D721Med (cell line): ENCODE results near the gene ZNF410.
"Not testable (repeated sequence)": the region's sequence is repeated elsewhere in the genome, so short reads cannot be mapped to it uniquely, and the experiment has no call there.

Experiments
- DNase-seq: peaks from one replicate; pipeline ENCODE4 v3.0.0; 2011; ENCODE audit warnings: low spot score; ENCODE audit not compliant: insufficient read length
- FAIRE-seq: peaks from 2 replicates; lab custom pipeline; 2011; peaks lifted over from hg19 to GRCh38; lab: Jason Lieb, UNC
- TF ChIP-seq, protein P1 (sequence below): IDR thresholded peaks from 2 replicates; pipeline ENCODE4 v1.5.1; 2012; ENCODE audit warnings: mild to moderate bottlenecking, control low read depth; ENCODE audit not compliant: insufficient read depth; ENCODE audit errors: missing control alignments

The ZNF410 gene

DNA sequence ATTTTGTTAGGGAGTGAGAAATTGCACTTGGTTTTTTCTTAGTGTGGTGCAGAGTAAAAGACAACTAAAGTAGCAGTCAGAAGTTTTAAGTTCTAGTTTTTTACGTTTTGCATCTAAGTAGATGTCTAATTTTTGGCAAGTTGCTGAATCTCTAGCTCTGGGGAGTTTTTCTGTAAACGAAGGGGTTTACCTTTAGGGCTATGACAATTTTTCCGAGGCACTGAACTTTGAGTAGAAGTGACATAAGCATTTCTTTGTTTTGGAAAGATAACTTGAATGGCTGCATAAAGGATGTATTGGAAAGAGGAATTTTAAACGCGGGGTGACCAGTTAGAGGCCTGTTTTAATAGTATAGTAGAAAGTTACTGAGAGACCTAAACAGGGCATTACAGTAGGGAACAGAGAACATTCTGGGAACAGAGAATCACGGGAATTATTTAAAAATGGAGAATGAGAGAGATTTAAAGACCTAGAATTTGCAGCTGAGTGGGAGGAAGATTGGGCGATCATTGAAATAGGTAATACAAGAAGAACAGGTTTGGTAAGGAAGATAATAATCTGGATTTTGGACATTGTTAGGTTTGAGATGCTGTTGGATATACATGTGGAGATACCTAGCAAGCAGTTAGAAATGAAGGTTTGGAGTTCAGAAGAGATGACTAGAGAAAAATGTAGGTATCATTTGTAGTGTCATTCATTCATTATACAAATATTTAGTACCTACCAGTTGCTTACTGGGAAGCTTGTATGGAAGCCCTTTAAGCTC lies 1.2 kb downstream of the ZNF410 start:
- no peak for FAIRE-seq
- TF ChIP-seq, protein P1, sequence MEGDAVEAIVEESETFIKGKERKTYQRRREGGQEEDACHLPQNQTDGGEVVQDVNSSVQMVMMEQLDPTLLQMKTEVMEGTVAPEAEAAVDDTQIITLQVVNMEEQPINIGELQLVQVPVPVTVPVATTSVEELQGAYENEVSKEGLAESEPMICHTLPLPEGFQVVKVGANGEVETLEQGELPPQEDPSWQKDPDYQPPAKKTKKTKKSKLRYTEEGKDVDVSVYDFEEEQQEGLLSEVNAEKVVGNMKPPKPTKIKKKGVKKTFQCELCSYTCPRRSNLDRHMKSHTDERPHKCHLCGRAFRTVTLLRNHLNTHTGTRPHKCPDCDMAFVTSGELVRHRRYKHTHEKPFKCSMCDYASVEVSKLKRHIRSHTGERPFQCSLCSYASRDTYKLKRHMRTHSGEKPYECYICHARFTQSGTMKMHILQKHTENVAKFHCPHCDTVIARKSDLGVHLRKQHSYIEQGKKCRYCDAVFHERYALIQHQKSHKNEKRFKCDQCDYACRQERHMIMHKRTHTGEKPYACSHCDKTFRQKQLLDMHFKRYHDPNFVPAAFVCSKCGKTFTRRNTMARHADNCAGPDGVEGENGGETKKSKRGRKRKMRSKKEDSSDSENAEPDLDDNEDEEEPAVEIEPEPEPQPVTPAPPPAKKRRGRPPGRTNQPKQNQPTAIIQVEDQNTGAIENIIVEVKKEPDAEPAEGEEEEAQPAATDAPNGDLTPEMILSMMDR = no peak

DNA sequence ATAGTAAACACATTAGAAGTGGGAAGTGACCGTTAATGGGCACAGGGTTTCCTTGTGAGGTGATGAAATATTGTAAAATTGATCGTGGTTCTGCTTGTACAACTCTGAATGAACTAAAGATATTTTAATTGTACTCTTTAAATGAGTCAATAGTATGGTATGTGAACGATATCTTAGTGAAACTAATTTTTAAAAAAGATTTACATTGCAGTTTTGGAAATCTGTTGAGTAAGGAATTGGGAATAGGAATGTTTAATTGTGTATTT lies 1.7 kb downstream of the ZNF410 start:
- DNase-seq (no peak), FAIRE-seq (no peak)
- TF ChIP-seq, protein P1 = no peak

More for the DNA sequence above, 1.2 kb downstream of the ZNF410 start:
- DNase-seq = no peak

DNA sequence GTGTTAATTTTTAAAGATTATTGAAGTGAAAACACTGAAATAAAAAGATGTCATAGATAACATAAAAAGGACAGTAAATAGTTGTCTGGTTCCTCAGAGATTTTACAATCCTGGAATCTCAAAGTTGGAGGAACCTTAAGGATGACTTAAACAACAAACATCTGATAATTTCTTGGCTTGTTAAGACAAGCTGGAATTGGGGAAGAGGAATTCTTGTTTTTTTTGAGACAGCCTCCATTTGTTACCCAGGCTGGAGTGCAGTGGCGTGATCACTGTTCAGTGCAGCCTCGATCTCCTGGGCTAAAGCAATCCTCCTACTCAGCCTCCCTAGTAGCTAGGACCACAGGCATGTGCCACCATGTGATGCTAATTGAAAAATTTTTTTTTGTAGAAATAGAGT lies 2.3 kb downstream of the ZNF410 start:
- no peak for FAIRE-seq
- DNase-seq = no peak

DNA sequence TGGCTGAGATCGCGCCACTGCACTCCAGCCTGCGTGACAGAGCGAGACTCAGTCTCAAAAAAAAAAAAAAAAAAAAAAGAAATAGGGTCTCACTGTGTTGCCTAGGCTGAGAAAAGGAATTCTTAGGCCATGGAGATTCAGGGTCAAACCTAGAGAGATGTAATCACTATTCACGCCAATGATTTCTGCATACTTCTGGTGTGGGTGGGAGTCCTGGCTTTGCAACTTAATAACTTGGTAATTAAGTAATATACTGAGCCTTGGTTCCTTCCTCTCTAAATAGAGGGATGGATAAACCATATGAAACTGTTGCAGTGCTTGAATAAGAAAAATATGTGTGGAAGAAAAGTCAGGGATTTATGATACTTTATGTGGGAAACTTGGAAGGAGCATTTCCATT lies 2.7 kb downstream of the ZNF410 start:
- FAIRE-seq (no peak), DNase-seq (no peak)
- TF ChIP-seq, protein P1 = no peak

More for the DNA sequence above, 2.3 kb downstream of the ZNF410 start:
- TF ChIP-seq, protein P1 = no peak

DNA sequence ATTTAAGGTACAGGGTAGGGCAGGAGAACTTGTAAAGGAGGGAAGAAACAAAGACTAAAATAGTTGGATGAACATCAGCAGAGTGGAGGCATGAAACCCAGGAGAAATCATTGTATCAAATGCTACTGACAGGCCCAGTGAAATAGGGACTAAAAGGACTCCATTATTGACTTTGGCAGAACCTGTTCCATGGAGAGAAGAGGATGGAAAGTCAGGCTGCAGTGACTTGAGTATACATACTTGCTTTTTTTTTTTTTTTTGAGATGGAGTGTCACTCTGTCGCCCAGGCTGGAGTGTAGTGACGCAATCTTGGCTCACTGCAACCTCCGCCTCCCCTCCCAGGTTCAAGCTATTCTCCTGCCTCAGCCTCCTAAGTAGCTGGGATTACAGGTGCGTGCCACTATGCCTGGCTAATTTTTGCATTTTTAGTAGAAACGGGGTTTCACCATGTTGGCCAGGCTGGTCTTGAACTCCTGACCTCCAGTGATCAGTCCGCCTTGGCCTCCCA lies 7.6 kb downstream of the ZNF410 start:
- not testable (repeated sequence) for DNase-seq, FAIRE-seq

DNA sequence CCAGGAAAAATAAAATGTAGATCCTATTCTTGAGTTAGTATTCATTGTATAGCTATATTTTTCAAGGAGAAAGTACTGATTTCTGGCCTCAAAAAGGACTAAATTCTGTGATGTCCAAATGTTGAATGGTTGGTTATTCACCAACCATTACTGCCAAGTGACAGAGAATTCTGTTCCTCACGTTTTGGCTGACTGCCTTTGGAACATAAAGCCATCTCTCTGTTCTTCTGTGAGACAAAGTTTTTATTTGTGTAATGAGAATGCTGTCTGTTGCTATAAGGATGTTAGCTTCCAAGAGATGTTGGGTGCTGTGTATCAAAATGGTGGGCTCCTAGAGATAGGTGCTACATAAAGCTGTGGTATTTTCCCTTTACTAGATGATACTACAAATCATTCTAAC lies 9.3 kb downstream of the ZNF410 start:
- DNase-seq (no peak), FAIRE-seq (no peak)
- TF ChIP-seq, protein P1 = no peak

DNA sequence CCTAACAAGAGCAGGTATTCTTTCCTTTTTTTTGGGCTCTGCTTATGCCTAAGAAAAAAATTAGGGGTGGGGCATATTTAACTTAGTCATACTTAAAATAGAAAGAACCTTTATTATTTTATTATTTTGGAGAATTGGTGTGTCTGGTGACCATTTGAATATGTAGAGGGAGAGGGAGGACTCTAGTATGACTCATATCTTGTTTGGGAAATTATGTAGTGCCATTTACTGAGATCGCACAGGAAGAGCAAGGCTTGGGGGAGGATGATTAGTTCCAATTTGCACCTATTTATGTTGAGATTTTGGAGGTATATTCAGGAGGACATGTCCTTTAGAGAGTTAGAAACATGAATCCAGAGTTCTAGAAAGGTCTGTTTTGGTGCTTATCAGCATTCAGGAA lies 9.9 kb downstream of the ZNF410 start:
- DNase-seq (no peak), FAIRE-seq (no peak)

More for the DNA sequence above, 9.9 kb downstream of the ZNF410 start:
- TF ChIP-seq, protein P1 = no peak
